Measurements from ENCODE around the gene ADGRB3.

DNA sequence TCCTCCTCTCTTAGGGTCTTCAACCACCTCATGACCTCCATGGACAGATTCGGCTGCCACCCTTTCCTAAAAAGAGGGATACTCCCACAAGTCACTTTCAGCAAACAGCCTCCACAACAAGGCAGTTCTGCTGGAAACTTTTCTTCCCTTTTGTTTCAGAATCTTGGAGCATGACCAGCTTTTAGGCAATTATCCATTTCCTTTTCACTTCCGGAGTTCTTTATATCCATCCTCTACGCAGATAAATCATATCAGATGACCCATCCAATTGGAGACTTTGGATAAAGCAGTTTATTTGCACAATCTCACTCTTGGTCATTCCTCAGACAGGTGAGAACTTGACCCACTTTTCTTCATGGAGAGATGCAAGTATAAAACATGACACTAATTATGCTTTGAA lies 763.2 kb downstream of the ADGRB3 start:
- TF ChIP-seq EZH2 (IDR thresholded peaks at IDR 0.05; ENCODE audit: borderline replicate concordance, low read depth, low read length, severe bottlenecking), result no peak
- TF ChIP-seq POLR2A (IDR thresholded peaks at IDR 0.05; ENCODE audit: low read depth, low read length), result no peak
- TF ChIP-seq, protein P1, sequence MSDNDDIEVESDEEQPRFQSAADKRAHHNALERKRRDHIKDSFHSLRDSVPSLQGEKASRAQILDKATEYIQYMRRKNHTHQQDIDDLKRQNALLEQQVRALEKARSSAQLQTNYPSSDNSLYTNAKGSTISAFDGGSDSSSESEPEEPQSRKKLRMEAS (IDR thresholded peaks at IDR 0.05; ENCODE audit: insufficient read depth, insufficient read length), result no peak
- TF ChIP-seq, protein P2, sequence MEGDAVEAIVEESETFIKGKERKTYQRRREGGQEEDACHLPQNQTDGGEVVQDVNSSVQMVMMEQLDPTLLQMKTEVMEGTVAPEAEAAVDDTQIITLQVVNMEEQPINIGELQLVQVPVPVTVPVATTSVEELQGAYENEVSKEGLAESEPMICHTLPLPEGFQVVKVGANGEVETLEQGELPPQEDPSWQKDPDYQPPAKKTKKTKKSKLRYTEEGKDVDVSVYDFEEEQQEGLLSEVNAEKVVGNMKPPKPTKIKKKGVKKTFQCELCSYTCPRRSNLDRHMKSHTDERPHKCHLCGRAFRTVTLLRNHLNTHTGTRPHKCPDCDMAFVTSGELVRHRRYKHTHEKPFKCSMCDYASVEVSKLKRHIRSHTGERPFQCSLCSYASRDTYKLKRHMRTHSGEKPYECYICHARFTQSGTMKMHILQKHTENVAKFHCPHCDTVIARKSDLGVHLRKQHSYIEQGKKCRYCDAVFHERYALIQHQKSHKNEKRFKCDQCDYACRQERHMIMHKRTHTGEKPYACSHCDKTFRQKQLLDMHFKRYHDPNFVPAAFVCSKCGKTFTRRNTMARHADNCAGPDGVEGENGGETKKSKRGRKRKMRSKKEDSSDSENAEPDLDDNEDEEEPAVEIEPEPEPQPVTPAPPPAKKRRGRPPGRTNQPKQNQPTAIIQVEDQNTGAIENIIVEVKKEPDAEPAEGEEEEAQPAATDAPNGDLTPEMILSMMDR (IDR thresholded peaks at IDR 0.05; ENCODE audit: extremely low read depth in 1 of 2, insufficient read depth in 1 of 2, low read depth in 1 of 2, low read length in 2 of 2), result no peak
- TF ChIP-seq FOS (IDR thresholded peaks at IDR 0.05; ENCODE audit: borderline replicate concordance, insufficient read depth, low read length), result no peak
- TF ChIP-seq POLR2AphosphoS5 (IDR thresholded peaks at IDR 0.05; ENCODE audit: insufficient read depth, low read depth, low read length), result no peak
- TF ChIP-seq JUN (IDR thresholded peaks at IDR 0.05; ENCODE audit: borderline replicate concordance, insufficient read depth, insufficient read length, low read depth), result no peak
- TF ChIP-seq GATA2 (IDR thresholded peaks at IDR 0.05; ENCODE audit: insufficient read depth, insufficient read length, low read depth, low read length), result no peak
- no peak for TF ChIP-seq MYC (IDR thresholded peaks at IDR 0.05; ENCODE audit: low read depth, low read length)
